HUES48 (cell line): ENCODE measurements around the gene ARMH1.

Experiments used
- H3K27ac ChIP-seq: one replicate; pipeline ENCODE4 v1.7.0; 2013; ENCODE audit warnings: low read depth, low read length, inconsistent platforms
- H3K27me3 ChIP-seq: 2 replicates; pipeline ENCODE4 v1.6.1; 2013; ENCODE audit warnings: mild to moderate bottlenecking, low read length; ENCODE audit not compliant: control insufficient read depth, insufficient read depth
- H3K36me3 ChIP-seq: 2 replicates; pipeline ENCODE4 v1.6.1; 2013; ENCODE audit warnings: low read length; ENCODE audit not compliant: control insufficient read depth, insufficient read depth
- H3K4me1 ChIP-seq: 2 replicates; pipeline ENCODE4 v1.6.1; 2013; ENCODE audit warnings: mild to moderate bottlenecking, low read length; ENCODE audit not compliant: control insufficient read depth, insufficient read depth
- H3K4me3 ChIP-seq: 2 replicates; pipeline ENCODE4 v1.5.1; 2013; ENCODE audit warnings: mild to moderate bottlenecking, low read depth, low read length
- H3K9ac ChIP-seq: 2 replicates; pipeline ENCODE4 v1.6.1; 2013; ENCODE audit warnings: mild to moderate bottlenecking, low read depth, low read length, moderate library complexity
- H3K9me3 ChIP-seq: 2 replicates; pipeline ENCODE4 v1.6.1; 2013; ENCODE audit warnings: low read length; ENCODE audit not compliant: control insufficient read depth, insufficient read depth

The ARMH1 gene

DNA sequence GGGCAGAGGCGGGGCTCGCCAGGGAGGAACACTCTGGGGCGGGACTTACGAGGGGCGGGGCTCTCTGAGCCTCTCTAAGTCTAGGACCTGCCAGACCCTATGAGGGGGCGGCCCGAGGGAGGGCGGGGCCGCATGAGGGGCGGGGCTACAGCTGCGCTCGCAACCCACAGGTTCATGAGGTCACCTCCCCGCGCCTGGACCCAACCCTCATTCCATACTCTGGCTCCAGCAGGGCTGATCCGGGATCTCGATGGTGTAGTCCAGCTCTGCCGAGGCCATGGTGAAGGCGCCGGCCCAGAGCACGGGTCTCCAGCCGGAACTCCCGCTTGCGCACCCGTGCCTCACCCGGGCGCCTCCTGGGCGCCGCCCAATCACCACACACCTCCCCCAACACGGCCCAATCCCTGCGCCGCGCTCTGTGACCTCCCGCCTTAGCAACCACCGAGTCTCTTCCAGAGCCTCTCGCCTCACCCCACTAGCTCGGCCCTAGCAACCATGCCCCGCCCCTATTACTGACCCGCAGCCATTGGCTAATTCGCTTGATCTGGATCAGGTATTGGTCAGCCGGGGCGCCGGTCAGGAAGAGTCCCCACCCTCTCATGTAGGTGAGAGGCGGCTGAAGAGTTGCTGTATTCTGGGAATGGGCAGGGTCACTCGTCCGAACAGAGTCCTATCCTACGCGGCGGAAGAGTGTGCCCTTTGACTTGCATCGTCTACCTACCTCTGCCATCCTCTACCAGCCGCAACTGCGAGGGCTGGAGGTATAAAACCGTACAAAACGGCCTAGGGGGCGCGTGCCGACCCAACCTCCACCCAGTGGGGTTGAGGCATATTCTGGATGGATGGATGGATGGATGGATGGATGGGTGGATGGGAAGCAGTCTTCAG is at the start of gene ARMH1, which contains the start of gene TMEM53:
TSS of gene ARMH1 (plus strand) at position 602 of the 888 bp plus-strand sequence. CDS start 14,984 bp downstream, outside the sequence.
TSS of gene TMEM53 (minus strand) at position 369 of the 888 bp plus-strand sequence. CDS start at position 279, 90 bp downstream.
- Histone ChIP-seq H3K4me3 (peak within 1 kb of the TSS; percentile 89), H3K27ac (peak within 1 kb of the TSS; percentile 93), H3K4me1 (peaks cover 15% of the 10 kb centered on the region), H3K27me3 (no peaks in the 10 kb centered on the region), H3K36me3 (no peaks in the 10 kb centered on the region), H3K9ac (peak within 1 kb of the TSS; percentile 66), H3K9me3 (no peaks in the 10 kb centered on the region)

DNA sequence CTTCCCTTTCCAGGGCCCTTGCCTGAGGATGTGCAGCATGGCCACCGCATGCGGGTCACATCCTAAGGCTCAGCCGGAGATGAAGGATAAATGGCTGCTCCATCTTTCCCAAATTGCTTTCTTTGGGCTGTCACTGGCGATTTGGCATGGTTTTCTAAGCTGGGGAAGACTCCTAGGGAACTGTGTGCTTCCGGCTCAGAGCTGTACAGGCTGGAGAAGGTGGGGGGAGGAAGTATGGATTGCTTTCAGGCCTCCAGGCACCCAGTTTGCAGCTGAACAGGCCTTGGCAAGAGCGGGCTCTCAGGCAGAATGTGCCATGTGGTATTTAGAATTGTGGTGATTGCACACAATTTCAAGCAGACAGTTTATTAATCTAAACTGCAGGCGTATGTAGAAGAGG is 49.2 kb upstream of the ARMH1 start:
- Histone ChIP-seq H3K4me3 (no peak overlapping the region), H3K27ac (no peak overlapping the region), H3K9ac (no peak overlapping the region), H3K36me3 (no peaks in the 10 kb centered on the region), H3K27me3 (no peaks in the 10 kb centered on the region), H3K4me1 (no peaks in the 10 kb centered on the region), H3K9me3 (no peaks in the 10 kb centered on the region)

DNA sequence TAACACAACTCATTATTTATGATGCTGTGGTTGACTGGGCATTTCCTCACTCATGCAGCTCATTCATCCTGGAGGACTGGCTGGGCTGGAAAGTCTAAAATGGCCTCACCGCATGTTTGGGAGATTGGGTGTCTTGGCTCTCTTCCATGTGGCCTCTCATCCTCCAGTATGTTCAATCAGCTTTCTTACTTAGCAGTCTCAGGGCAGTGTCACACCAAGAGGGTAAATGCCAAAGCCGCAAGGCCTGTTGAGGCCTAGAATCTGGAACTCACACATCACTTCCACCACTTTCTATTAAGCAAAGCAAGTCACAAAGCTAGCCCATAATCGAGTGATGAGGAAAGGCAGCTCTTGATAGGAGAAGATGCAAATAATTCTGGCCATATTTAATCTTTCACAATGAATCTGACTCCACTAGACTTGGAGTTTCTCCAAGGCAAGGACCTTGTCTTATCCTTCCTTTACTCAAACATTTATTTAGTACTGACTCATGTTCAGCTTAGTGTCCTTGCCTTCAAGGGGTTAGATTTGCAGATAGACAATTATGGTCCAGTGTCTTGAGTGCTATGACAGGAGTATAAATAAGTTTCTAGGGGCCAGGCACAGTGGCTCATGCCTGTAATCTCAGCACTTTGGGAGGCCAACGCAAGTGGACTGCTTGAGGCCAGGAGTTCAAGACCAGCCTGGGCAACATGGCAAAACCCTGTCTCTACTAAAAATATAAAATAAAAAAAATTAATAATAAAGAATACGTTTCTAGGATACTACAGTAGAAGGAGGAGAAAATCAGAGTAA is 45.4 kb upstream of the ARMH1 start:
- peaks cover 14% of the 10 kb centered on the region for H3K36me3 ChIP-seq
- no peaks in the 10 kb centered on the region for H3K9me3 ChIP-seq
- H3K9ac ChIP-seq = no peak overlapping the region
- H3K4me1 ChIP-seq = peaks cover 10% of the 10 kb centered on the region
- no peaks in the 10 kb centered on the region for H3K27me3 ChIP-seq
- H3K4me3 ChIP-seq = no peak overlapping the region
- no peak overlapping the region for H3K27ac ChIP-seq

DNA sequence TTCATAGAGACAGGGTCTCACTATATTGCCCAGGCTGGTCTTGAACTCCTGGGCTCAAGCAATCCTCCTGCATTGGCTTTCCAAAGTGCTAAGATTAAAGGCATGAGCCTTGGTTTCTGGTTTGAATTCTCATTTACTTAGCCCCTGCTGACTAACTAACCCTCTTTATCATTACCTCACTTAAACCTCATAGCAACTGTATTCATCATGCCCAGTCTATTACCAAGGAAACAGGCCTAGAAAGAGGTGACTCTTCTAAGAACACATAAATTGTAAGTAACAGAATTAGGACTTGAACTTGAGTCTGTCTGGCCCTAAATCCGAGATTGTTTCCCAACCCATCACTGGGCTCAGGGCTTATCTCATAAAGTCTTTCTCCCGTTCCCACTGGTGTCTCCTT is 44.4 kb upstream of the ARMH1 start:
- H3K9me3 ChIP-seq = no peaks in the 10 kb centered on the region
- no peak overlapping the region for H3K4me3 ChIP-seq
- peaks cover 23% of the 10 kb centered on the region for H3K36me3 ChIP-seq
- no peak overlapping the region for H3K9ac ChIP-seq
- no peaks in the 10 kb centered on the region for H3K27me3 ChIP-seq
- H3K27ac ChIP-seq = no peak overlapping the region
- peaks cover 10% of the 10 kb centered on the region for H3K4me1 ChIP-seq

DNA sequence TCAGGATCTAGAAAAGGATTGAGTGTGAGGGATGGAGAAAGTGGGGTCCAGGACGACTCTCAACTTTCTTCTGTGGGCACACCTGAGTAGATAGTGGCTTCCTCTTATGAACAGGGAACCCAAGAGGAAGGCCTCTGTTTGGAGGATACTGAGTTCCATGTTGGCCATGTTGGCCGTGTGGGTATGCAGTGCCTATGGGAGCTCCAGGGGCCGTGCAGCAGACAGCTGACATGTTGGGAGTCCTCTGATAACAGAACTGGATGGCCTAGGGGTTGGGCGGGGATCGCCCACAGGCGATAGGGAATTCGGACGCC is 43.2 kb upstream of the ARMH1 start:
- Histone ChIP-seq H3K4me1 (peaks cover 10% of the 10 kb centered on the region), H3K36me3 (peaks cover 35% of the 10 kb centered on the region), H3K4me3 (peak overlapping the region; percentile 68), H3K27ac (peak overlapping the region; percentile 98), H3K9me3 (no peaks in the 10 kb centered on the region), H3K9ac (peak overlapping the region; percentile 87), H3K27me3 (no peaks in the 10 kb centered on the region)

DNA sequence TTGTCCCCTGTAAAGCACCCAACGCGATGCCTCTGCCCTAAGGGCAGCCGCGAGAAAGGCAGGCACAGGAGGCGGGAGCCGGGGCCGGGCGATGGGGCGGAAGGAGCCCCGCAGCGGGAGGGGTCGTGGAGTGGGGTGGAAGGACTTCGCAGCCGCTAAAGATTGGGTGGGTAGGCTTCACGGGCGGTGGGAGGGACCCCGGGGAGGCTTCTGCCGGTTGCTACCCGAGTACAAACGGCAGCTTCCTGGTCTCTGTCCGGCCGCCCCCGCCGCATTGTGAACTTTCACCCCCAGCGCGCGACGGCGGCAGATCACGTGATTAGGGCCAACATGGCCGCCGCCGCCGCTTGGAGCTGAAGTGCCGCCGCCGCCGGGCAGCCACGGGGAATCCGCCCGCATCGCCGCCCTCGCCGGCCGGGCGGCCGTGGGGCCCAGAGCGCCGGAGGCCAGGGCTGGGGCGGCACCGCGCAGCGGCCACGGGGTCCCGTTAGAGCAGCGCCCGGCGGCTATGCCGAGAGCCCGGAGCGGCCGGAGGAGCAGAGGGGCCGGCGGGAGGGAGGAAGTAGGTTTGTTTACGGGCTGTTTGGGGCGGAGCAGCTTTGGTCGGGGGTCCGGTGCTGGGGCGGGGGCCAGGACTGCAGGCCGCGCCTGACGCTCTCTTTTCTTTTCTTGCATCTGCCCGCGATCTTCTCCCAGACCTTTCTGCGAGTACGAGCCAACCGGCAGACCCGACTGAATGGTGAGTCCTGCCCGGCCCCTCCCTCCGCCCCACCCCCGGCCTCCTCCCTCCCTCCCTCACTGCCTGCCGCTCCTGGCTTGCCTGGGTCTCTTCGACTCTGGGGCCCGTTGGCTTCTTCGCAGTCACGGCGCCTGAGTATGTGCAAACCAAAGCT is 42.6 kb upstream of the ARMH1 start:
- Histone ChIP-seq H3K27ac (peak overlapping the region; percentile 98), H3K4me1 (peaks cover 10% of the 10 kb centered on the region), H3K36me3 (peaks cover 41% of the 10 kb centered on the region), H3K27me3 (no peaks in the 10 kb centered on the region), H3K9me3 (no peaks in the 10 kb centered on the region), H3K9ac (peak overlapping the region; percentile 87), H3K4me3 (peak overlapping the region; percentile 68)

DNA sequence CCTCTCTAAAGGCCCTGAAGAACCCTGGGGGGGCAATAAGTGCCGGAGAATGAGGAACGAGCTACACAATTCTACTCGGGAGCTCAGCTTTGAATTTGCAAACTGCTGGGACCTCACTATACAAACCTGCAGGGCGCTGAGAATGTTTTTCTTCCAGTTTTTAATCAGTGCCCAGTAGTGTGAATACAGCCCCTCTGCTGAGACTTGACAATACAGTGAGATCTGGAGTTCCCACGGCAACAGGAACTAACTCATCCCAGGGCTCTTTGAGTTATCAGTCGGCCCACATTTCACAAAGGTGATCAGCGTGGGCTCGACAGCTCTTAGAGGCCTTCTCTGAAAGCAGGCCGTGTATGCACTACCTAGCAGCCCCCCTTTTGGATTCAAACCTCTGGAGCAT is 41.9 kb upstream of the ARMH1 start:
- no peaks in the 10 kb centered on the region for H3K27me3 ChIP-seq
- peak overlapping the region; percentile 68 for H3K4me3 ChIP-seq
- peaks cover 10% of the 10 kb centered on the region for H3K4me1 ChIP-seq
- H3K9ac ChIP-seq = peak overlapping the region; percentile 60
- peak overlapping the region; percentile 98 for H3K27ac ChIP-seq
- no peaks in the 10 kb centered on the region for H3K9me3 ChIP-seq
- peaks cover 48% of the 10 kb centered on the region for H3K36me3 ChIP-seq

DNA sequence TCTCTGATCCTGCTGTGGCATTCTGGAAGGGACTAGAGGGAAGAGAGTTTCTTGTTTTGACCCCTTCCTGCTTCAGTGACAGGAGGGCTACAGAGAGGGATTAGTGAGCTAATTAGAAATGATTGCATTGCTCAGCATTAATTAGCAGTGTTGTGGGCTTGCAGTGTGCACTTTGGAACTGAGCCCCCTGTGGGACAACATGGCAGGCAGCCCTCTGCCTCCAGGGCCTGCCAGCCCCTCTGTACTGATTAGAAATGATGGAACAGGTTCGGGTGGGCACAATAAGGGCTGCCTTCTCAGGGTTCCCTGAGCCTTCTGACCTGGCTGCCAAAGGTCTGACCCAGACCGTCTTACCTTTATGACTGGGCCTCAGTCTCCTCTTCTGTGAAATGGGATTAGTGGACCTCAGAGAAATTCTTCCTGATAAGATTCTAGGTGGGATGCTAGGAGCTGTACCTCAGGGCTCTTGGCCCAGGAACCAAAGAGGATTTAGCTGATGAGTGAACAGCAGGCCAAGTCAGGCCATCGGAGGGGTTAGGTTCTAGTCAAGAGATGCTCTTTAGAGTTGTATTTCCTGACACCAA is 39.8 kb upstream of the ARMH1 start:
- H3K4me3 ChIP-seq = no peak overlapping the region
- H3K4me1 ChIP-seq = peaks cover 10% of the 10 kb centered on the region
- no peaks in the 10 kb centered on the region for H3K9me3 ChIP-seq
- peaks cover 69% of the 10 kb centered on the region for H3K36me3 ChIP-seq
- no peak overlapping the region for H3K27ac ChIP-seq
- no peak overlapping the region for H3K9ac ChIP-seq
- H3K27me3 ChIP-seq = no peaks in the 10 kb centered on the region

DNA sequence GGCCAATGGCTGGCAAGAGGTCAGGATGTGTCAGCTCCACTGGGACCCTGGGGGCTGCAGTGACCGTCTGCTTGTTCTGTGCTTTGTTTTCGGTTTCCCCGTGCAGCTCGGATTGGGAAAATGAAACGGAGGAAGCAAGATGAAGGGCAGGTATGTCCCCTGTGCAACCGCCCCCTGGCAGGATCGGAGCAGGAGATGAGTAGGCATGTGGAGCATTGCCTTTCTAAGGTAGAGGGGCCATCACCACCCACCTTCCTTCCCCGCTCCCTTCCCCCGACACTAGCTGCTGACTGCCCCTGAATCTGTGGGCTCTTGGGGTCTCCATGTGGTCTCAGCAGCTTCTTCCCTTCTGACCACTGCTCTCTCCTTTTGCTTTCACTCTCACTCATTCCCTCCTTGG is 39.1 kb upstream of the ARMH1 start:
- Histone ChIP-seq H3K27me3 (no peaks in the 10 kb centered on the region), H3K36me3 (peaks cover 74% of the 10 kb centered on the region), H3K27ac (no peak overlapping the region), H3K4me1 (peaks cover 10% of the 10 kb centered on the region), H3K9ac (no peak overlapping the region), H3K4me3 (no peak overlapping the region), H3K9me3 (no peaks in the 10 kb centered on the region)

DNA sequence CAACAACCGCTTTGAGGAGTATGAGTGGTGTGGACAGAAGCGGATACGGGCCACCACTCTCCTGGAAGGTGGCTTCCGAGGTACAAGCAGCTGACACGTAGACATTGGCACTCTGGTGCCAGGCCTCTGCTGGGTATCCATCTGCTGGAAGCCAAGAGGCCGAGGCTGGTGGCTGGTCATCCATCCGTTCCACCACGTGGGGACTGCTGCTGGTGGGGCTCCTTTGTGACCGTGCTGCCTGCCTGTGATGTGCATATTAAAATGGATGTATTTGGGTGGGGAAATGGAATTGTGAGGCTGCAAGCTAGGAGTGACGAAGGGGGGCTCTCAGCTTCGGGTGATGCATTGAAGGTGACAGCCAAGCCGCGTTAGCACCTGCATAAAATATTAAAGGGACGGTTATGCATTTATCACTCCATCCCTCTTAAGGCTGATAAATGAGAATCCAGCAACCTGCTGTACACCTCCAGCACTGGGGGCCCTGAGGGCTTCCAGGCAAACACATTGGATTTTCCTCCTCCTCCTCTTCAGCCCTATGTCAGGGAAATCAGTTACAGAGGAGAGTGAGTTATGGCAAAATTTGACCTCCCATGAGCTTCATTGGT is 38.3 kb upstream of the ARMH1 start:
- no peak overlapping the region for H3K27ac ChIP-seq
- H3K4me3 ChIP-seq = no peak overlapping the region
- peaks cover 8% of the 10 kb centered on the region for H3K4me1 ChIP-seq
- H3K36me3 ChIP-seq = peaks cover 82% of the 10 kb centered on the region
- no peak overlapping the region for H3K9ac ChIP-seq
- H3K9me3 ChIP-seq = no peaks in the 10 kb centered on the region
- H3K27me3 ChIP-seq = no peaks in the 10 kb centered on the region
